Daoy (cell line): ENCODE measurements around the gene SPDYE16. TPM values are rescaled to one million over a fixed set of nuclear protein-coding genes. Genes with fewer than 3 reads are reported as not detected.
A peak's percentile ranks its signal among the peaks of the same experiment; 100 is the strongest.
"Not testable (repeated sequence)": the region's sequence is repeated elsewhere in the genome, so short reads cannot be mapped to it uniquely, and the experiment has no call there.

Source experiments
- DNase-seq: peaks from one replicate; pipeline ENCODE4 v3.0.0-alpha.2; 2015; ENCODE audit warnings: low read depth
- total RNA-seq: library from RNA; depleted of rRNA; stranded (reverse); fragments of >200 nt; shearing (Covaris generic); gene quantifications from 2 replicates; pipeline ENCODE4 v1.2.3, GENCODE V29; 2014; rRNA removed

SPDYE16 gene, protein sequence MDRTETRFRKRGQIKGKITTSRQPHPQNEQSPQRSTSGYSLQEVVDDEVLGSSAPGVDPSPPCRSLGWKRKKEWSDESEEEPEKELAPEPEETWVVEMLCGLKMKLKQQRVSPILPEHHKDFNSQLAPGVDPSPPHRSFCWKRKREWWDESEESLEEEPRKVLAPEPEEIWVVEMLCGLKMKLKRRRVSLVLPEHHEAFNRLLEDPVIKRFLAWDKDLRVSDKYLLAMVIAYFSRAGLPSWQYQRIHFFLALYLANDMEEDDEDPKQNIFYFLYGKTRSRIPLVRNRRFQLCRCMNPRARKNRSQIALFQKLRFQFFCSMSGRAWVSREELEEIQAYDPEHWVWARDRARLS
- total RNA-seq = under 0.01 TPM in 1 of 2 replicates, not detected in the other

DNA sequence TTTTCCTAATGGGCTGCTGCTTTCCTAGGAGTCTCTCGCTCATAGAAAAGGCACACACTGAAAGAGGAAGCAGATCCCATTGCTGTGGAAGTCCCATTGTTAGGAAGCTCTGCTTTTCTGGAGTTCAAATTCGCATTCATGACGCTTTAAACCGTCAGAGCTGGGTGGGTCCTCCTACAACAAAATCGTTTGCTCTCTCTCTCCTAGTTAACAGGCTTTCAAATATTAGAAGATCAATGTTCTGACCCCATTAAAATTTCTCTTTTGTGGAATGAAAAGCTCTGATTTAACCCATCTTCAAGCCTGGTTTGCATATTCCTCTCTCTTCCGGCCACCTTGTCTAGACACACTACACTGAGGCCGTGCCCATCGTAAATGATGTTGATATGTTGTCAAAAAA is at the start of gene SPDYE16:
Gene SPDYE16, minus strand, starts transcription at position 101 of the 400 bp plus-strand sequence. CDS start 1,838 bp downstream, outside the sequence.
- not testable (repeated sequence) for DNase-seq

DNA sequence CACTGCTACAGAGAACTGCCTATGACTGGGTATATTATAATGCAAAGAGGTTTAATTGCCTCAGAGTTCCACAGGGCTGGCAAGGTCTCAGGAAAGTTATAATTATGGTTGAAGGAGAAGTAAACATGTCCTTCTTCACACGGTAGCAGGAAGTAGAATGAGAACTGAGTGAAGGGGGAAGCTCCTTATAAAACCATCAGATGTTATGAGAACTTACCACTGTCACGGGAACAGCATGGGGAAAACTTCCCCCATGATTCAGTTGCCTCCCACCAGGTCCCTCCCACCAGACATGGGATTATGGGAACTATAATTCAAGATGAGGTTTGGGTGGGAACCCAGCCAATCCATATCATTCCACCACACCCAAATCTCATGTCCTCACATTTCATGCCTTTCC is 49.6 kb upstream of the SPDYE16 start:
- not testable (repeated sequence) for DNase-seq

DNA sequence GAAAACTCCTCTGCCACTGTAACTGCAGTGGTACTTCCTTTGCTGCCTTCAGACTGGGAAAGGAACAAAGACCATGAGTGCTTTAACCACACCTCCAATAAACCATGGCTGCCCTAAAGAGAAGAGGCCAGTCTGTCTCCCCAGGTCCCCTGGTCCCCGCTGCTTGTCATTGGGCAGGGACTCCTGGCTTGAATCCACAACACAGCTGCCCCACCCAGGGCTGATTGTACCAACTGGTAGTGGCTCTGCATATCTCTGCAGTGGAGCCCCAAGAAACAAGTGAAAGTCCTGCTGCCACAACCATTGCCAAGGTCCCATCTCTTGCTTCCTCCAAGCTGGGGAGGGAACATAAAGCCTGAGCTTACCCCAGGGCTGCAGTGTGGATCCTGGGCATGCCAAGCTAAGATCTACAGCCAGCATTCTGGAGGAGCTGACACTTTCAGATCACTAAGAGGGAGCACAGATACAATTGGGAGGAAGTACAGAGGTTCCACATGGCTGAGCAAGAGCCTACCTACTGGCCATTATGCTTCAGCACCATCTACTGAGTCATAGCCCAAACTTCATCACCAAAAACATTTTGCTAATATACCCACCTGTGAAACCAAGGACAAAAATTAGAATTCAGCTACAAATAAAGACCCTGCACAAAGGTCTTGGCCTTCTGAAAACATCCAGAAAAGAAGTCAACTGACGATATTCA is 48.7 kb upstream of the SPDYE16 start:
- DNase-seq = not testable (repeated sequence)

DNA sequence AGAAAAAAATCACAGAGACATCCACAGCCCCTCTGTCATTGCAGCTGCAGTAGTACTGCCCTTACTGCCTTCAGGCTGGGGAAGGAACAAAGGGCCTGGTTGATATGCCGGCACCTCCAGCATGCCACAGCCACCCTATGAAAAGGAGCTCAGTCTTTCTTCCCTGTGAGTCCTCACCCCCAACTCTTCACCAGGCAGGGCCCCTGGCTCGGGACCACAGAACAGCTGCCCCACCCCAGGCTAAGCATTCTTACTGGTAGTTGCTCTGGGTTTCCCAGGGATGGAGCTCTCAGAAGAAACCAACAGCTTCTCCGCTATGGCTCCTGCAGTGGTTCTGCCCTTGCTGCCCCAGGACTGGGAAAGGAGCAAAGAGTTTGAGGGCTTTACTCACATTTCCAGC is 47.9 kb upstream of the SPDYE16 start:
- not testable (repeated sequence) for DNase-seq

DNA sequence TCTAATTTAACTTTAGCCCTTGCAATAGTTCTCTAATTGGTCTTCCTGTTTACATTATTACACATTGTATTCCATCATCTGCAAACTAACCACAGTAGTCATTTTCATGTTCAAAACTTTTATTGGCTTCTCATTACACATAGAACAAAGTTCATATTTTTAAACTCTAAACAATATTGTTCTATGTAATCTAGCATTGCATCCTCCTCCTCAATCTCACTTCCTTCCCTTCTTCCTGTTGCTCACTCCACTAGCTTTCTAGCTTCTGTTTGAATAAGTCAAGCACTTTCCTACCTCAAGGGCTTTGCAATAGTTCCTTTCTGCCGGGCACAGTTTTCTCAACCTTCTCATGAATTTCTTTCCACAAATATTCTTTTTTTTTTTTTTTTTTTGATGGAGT is 45.5 kb upstream of the SPDYE16 start:
- not testable (repeated sequence) for DNase-seq

DNA sequence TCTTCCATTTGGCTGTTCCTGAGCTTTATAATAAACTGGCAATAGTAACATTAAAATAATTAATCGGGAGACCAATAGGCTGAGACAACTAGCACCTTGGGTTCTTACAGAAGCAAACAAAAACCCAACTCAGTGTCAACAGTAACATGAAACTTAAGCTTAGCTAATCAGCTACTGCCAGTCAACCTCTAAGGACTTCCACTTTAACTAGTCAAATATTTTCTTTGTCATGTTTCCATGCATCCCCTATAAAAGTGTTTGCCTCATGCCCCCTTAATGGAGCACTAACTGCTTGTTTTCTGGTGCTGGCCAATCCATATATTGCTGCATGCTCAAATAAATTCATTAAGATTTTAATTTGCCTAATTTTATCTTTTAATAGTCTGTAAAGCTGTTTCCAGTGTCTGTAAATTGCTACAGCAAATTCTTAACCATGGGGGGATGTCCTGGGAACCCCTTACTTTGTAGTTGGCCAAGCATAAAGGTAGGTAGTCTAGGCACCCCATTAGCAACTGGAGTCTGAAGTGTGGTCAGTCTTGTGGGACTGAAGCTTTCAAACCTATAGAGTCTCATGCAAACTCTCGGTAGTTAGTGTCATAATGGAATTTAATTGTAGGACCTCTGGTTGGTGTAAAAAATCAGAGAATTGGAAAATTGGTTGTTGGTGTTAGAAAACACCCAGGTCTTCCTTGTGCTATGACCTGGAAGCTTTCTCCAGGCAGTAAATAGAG is 43.7 kb upstream of the SPDYE16 start:
- DNase-seq = not testable (repeated sequence)

DNA sequence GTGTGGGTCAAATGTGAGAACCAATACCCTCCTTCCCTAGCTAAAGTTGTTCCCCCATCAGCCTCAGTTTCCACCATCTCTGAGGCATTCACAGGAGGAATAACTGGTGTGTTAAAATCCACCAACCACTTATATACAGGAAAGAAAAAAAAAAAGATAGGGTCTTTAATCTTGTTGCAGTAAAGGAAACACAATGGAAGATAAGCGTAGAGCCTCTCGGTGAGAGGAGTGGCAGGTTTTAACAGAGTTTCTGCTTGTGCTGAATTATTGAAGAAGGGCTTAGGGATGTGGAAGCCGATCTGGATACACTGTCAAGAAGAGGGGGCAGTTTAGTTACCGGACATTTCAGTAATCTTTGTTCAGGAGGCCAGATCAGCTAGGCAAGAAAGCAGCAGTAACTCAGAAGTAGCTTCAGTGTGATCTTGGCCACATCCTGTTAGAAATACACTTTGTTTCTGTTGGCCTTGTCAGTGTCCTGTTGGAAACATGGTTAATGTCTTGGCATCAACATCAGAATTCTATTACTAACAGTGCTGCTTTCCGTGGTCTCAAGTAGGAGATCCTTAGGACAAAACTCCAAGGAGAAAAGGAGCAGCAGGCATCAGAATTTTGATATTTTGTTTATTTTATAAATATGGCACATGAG is 40.7 kb upstream of the SPDYE16 start:
- peak; percentile 70 for DNase-seq

DNA sequence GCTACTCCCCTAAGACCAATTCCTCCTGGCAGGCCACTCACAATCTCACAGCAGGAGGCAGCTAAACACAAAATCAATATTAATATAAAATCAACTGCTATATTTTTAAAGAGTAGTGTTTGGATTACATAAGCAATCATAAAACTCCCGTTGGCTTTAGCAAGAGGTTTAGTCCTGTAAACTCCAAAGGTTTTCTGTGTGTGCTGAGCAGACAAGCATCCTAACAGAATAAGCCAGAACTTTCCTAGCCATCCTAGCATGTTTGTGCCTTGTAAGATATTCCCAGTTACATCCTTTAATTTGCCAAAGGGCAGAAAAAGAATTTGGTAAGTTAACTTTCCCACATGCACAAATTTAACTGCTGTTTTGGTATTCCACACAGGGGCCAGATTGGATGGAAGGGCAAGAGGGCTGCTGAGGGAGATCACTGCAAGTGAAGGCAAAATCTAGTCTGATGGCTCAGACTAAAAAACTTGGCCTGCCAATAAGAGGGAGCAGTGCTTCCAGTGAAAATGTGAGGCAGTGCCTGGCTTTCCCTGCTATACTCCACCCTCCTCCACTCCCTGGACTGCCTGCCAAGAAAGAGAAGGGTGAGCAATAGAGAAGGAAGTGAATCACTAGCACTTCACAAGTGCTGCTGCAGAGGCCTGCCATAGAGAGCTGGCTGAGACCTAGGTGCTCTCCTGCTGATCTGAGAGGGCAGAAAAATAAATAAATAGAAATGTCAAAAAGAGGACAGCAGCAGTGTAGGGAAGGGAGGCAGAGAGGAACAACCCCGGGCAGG is 39.9 kb upstream of the SPDYE16 start:
- DNase-seq = peak; percentile 89

DNA sequence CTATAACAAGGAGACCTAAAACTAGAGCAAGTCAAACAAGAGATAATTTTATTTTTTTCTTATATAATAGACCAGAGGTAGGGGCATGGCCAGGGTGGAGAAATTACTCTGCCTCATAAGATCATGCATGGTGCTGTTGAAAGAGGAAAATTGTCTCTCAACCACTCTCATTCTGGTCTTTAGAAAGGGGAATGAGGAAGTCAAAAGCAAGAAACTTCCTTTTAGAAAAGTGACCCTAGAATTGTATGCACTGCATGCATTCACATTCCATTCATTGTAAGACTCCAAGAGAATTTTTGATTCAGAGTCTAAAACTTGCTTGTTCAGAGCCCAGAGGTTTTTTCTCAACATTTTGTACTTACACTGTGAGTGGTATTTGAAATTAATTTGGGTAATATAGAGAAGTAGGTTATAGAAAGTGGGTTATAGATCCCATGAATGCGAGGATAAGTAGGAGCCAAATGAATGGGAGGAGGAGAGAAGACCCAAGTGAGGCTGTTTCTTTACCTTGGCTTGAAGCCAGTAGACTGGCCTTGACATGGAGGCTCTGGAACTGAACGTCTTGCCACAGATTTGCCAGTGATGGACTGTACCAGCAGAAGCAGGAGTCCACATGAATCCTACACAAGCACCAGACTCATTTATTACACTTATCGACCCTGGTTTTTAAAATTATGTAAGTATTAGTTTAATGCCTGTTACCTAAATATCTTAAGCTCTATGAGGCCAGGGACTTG is 33.0 kb upstream of the SPDYE16 start:
- DNase-seq = peak; percentile 22

DNA sequence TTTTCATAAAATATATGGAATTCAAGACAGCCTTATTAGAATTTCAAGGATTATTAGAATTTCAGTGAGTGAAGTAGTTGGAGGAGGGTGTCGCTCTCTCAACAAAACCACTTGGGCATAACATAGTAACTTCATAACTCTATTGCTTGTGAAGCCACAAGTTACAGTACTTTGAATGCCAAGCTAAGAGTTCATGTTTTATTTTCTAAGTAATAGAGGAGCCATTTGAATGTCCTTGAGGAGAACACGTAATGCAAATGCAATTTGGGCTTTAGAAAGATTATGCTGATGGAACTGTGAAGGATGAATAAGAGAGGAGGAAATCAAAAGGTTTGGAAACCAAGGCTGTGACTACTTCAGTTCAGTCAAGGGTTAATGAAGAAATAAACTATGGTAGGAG is 32.3 kb upstream of the SPDYE16 start:
- not testable (repeated sequence) for DNase-seq

DNA sequence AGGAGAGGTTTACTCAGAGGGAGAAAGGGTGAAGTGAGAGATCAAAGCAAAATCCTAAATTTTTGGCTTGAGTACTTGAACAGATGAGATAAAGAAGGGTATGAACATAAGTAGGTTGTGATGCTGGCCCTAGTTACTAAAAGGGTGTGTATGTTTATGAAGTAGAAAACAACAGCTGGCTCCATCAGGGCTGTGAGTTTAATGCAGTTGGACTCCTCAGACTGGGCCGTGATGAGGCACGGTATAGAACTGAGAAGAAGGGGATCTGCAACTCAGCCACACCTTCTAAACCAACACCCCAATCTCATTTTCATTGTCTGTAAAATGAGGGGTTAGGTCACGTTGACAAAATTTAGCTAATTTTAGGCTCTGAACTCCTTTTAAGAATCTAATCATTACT is 29.2 kb upstream of the SPDYE16 start:
- DNase-seq = not testable (repeated sequence)

DNA sequence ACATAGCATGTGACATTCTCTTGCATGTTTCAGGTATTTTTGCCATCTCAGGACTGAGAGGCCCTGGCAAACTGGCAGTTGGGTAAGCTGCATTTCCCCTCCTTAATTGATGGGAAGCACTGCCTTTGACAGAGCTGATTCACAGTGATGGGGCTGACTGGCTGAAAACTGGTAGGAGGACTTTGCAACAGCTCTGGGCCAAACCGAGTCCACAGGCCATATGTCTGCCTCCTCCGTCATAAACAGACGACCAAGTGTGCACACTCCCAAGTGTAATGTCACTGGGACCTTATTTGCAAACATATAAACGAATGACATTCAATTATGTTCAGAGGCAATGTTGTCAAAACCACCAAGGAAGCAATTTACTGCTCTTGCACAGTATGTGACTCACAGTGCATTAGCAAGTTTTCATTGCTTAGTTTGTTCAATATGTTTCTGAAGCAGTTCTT is 27.3 kb upstream of the SPDYE16 start:
- DNase-seq = peak; percentile 42

DNA sequence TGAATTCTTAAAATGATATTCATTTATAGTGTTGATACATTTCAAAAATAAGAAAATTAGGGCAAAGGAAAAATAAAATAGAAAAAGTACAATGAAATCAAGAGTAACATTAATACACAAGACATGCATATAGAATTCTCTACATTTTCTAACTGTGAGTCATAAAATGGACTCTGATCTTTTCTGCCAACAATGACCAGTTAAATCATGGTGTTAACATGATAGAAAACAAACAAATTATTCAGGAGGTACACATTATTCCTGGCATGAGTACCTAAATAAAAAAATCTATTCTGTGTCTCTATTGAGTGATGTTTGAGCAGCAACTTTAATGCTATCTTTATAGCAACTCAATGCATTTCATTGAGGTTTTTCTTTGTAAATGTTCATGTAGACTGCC is 25.6 kb upstream of the SPDYE16 start:
- peak; percentile 18 for DNase-seq

DNA sequence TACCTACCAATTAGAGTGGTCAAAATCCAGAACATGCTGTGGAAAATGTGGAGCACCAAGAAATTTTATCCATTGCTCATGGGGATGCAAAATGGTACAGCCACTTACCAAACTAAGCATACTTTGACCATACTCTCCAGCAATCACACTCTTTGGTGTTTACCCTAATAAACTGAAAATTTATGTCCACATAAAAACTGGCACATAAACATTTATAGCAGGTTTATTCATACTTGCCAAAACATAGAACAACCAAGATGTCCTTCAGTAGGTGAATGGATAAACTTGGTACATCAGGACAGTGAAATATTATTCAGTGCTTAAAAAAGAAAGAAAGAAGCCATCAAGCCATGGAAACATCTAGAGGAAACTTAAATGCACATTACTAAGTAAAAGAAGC is 24.7 kb upstream of the SPDYE16 start:
- DNase-seq = not testable (repeated sequence)

DNA sequence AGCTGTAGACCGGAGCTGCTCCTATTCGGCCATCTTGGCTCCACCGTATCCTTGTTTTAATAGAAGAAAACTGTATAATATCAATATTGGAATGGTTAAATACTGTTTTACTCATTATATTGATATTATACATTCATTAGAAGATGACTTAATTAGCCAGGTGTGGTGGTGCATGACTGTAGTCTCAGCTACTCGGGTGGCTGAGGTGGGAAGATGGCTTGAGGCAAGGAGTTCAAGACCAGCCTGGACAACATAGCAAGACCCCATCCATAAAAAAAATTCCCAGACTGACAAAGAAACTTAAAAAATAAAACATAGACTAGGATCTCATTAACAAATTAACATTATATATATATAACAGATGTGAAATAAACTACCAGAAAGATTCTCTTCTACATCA is 24.2 kb upstream of the SPDYE16 start:
- not testable (repeated sequence) for DNase-seq

DNA sequence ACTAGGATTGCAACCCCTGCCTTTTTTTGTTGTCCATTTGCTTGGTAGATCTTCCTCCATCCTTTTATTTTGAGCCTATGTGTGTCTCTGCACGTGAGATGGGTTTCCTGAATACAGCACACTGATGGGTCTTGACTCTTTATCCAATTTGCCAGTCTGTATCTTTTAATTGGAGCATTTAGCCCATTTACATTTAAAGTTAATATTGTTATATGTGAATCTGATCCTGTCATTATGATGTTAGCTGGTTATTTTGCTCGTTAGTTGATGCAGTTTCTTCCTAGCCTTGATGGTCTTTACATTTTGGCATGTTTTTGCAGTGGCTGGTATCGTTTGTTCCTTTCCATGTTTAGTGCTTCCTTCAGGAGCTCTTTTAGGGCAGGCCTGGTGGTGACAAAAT is 21.9 kb upstream of the SPDYE16 start:
- not testable (repeated sequence) for DNase-seq

DNA sequence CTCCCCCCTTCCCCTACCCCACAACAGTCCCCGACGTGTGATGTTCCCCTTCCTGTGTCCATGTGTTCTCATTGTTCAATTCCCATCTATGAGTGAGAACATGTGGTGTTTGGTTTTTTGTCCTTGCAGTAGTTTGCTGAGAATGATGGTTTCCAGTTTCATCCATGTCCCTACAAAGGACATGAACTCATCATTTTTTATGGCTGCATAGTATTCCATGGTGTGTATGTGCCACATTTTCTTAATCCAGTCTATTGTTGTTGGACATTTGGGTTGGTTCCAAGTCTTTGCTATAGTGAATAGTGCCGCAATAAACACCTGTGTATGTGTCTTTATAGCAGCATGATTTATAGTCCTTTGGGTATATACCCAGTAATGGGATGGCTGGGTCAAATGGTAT is 18.2 kb upstream of the SPDYE16 start:
- DNase-seq = not testable (repeated sequence)

DNA sequence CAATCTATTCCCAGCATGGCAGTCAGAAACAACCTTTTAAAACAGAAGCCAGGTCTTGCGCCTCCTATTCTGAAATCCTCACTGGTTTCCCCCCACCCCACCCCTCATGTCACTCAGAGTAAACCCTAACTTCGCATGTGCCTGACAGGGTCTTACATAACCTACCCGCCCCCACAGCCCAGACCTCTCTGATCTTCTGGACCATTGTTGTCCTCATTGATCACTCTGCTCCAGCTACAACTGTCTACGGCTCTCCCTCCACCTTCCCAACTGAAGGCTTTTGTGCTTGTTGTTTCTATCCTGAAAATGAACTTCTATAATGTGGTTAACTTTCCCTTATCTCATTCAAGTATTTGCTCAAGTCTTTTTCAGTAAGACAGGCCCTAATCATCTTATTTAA is 17.1 kb upstream of the SPDYE16 start:
- DNase-seq = not testable (repeated sequence)

DNA sequence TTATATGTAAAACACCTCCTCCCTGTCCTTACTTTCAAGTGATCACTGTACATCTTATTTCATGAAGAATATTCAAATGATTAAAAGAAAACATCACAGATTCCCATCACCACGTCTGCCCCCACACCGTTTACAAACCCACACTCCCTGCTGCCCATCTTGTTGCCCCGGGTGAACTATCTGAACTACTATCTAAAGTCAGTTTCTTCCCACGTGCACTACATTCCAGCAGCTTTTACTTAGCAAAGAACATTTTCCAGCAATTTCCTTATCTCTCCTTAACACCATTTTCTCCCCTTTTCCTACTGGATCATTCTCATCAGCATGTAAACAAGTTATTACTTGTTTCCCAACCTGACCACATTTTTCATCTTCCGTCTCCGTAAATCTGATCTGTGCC is 16.6 kb upstream of the SPDYE16 start:
- DNase-seq = not testable (repeated sequence)

DNA sequence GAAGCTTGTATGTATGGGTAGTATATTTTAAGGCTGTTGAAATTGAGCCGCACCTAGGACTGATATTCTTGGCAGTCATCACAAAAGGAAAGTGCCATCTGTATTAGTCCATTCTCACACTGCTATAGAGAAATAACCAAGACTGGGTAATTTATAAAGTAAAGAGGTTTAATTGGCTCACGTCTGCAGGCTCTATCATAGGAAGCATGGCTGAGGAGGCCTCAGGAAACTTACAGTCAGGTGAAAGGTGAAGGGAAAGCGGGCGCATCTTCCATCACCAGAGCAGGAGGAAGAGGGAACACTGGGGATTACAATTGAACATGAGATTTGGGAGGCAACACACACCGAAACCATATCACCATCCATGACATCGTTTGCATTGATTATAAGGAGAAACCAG is 8.9 kb upstream of the SPDYE16 start:
- not testable (repeated sequence) for DNase-seq
